HG02840 (cell line): Measurements from ENCODE around the gene SH3RF1.
A peak's percentile ranks its signal among the peaks of the same experiment; 100 is the strongest.

Experiments
- ATAC-seq: cut with Tn5 transposase; IDR thresholded peaks from one replicate; pipeline ENCODE4 v1.9.1; 2021; ENCODE audit warnings: mild to moderate bottlenecking, moderate library complexity, moderate number of reproducible peaks; ENCODE audit not compliant: unreplicated experiment, low FRiP score

SH3RF1 gene

GRCh38 chr4:169252339-169253112 lies 18.2 kb downstream of the SH3RF1 start:
- ATAC-seq = no peak

- ATAC-seq = no peak
These were observed 19.2 kb downstream of the SH3RF1 start for GRCh38 chr4:169251291-169252235.

DNA sequence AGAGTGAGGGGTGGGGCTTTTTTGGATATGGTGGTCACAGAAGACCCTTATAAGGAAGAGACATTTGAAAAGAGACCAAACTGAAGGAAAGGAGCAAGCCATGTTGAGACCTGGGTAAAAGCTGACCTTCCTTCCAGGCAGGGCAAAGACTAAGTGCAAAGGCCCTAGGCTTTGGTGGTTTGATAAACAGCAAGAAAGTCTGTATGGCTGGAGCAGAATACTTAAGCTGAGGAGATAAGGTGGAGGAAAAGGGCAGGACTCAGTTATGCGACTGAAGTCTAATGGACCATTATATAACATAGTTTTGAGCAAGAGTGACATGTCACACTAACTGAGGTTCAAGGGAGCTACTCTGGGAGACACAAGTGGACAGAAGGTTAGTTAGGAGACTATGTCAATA lies 20.0 kb downstream of the SH3RF1 start:
- ATAC-seq = no peak

GRCh38 chr4:169249999-169250398 lies 20.8 kb downstream of the SH3RF1 start:
- no peak for ATAC-seq

- ATAC-seq = peak; percentile 54
These were observed 21.4 kb downstream of the SH3RF1 start for GRCh38 chr4:169249214-169249973.

GRCh38 chr4:169248645-169249044 lies 22.1 kb downstream of the SH3RF1 start:
- ATAC-seq = no peak

DNA sequence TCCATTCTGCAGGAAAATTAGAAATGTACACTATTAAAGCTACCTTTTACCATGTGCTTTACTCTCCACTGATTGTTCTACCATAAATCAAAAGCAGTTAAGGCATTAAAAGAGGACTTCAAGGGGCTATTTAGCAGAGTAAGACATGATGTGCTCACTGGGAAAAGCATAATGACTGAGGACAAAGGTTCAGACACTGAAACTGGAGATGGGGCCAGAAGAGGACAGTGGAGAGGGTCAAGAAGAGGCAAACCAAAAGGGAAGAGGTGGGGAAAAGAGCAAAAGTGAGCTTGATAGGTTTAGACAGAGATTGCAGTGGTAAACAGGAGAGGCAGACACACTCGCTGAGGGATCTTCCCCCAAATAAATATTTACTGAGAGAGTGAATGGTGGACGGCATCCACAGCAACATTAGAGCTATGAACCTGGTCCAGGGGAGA lies 23.8 kb downstream of the SH3RF1 start:
- ATAC-seq = no peak

DNA sequence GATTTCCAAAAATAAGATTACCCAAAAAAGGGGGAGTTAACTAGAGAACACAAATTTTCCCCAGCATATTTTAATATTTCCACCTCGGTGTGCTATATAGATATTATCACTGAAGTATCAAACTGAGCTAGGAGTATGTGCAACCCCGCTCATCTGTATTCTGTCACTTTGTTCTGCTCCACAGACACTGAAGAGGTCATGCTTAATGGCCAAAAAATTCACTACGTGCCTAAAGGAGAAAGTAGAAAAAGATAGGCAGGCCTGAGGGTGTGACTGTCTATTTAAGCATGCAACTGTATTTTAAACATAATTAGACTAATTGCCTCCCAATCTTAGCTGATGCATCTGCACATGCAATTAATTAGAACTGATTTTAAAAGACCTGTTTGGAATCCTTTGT lies 24.5 kb downstream of the SH3RF1 start:
- no peak for ATAC-seq

DNA sequence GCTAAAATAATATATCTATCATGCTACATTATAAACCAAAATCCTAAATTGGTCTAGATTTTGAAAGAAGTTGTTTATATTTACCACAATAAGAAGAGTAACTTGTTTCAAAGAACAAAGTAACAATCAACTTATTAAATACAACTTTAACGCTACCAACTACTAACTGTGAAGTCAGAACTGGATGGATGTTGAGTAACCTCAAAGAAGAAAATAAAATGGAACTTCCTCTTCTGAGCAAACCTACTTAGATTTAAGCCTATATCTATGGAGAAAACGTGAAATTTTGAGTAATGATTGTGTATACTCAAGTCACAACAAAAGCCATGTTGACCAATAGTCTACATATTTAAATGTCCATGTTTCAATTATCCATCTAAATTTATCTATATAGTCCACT lies 25.7 kb downstream of the SH3RF1 start:
- no peak for ATAC-seq

- no peak for ATAC-seq
These were observed 26.7 kb downstream of the SH3RF1 start for GRCh38 chr4:169243825-169244609.

GRCh38 chr4:169241464-169241863 lies 29.3 kb downstream of the SH3RF1 start:
- no peak for ATAC-seq

DNA sequence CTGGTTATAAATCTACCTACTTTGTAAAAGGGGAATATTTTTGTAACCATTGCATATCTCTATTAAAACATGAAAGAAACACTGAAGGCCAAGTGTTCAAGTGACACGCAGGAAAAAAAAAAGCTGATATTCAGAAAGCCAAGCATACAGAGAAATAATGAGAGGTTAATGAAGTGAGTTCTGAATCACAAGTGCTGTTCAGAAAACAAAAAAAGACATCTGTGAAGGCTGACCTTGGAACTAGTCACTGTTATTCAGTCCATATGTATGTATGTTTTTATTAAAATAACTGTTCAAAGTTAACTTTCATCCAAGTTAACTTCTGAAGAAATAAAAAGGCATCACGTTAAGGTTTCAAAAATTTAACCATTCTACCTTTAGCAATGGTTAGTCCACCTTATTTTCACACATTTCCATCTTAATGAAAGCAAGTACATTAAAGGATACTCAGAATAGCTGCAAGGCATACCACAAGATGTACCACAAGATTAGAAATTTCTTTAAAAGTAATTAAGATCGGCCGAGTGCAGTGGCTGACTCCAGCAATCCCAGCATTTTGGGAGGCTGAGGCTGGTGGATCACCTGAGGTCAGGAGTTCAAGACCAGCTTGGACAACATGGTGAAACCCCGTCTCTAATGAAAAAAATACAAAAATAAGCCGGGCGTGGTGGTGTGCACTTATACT lies 31.4 kb downstream of the SH3RF1 start:
- ATAC-seq = no peak

DNA sequence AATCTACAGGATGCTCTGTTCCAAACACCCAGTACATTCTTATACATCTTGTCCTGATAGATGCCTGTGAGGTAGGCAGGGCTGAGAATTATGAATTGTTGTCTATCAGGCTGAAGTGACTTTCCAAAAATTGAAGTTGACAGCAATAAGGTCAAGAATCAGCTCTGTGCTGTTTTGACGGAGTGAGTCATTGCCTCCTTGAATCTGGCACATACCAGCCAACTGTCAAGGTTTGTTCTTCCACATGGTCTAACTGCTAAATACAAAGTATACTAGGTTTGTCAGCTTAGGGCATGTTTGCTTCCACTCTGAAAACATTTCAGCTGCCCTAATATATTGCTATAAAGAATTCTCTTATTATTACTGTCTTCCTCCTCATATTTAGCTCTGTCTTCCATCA lies 32.3 kb downstream of the SH3RF1 start:
- no peak for ATAC-seq

GRCh38 chr4:169236873-169237626 lies 33.7 kb downstream of the SH3RF1 start:
- no peak for ATAC-seq

- no peak for ATAC-seq
These were observed 34.7 kb downstream of the SH3RF1 start for GRCh38 chr4:169236078-169236477.

GRCh38 chr4:169234137-169234855 lies 36.5 kb downstream of the SH3RF1 start:
- no peak for ATAC-seq

DNA sequence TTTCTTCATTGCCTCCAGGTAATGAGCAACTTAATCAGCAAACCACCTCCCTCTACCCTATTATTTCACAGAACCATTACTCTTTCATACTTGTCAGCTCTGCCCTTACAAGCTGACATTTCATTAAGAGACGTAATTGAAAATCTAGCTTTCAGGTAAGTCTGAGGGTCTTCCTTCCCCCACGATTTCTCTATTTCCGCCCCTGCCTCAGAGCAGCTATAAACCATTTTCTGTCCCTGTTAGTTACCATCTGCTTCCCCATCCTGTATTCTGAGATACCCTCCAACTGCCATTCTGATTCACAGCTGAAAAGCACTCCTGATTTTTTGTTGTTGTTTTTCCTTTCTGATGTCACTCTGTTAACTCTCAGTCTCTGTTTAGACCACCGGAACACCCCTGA lies 37.1 kb downstream of the SH3RF1 start:
- no peak for ATAC-seq

GRCh38 chr4:169231647-169232262 lies 39.0 kb downstream of the SH3RF1 start:
- no peak for ATAC-seq
